Mucosa of rectum (tissue), 2 donors: ENCODE results near the gene BBX.

Experiments used
- H3K27ac ChIP-seq, 2 donors: one replicate each; pipeline ENCODE4 v1.7.0; 2013; ENCODE audit warnings: inconsistent platforms in 2 of 2, low read depth in 2 of 2, low read length in 2 of 2
- H3K27me3 ChIP-seq, 2 donors: one replicate each; pipeline ENCODE4 v1.7.0; 2013; ENCODE audit warnings: low read length in 2 of 2; ENCODE audit not compliant: control insufficient read depth in 2 of 2, insufficient read depth in 2 of 2
- H3K36me3 ChIP-seq, 2 donors: one replicate each; pipeline ENCODE4 v1.7.0; 2013; ENCODE audit warnings: low read length in 2 of 2; ENCODE audit not compliant: control insufficient read depth in 2 of 2, insufficient read depth in 2 of 2
- H3K4me1 ChIP-seq, 2 donors: one replicate each; pipeline ENCODE4 v1.7.0; 2013; ENCODE audit warnings: low read length in 2 of 2, mild to moderate bottlenecking in 1 of 2; ENCODE audit not compliant: control insufficient read depth in 2 of 2, insufficient read depth in 2 of 2
- H3K4me3 ChIP-seq, 2 donors: one replicate each; pipeline ENCODE4 v1.7.0; 2013; ENCODE audit warnings: low read length in 2 of 2
- H3K9ac ChIP-seq, 2 donors: one replicate each; pipeline ENCODE4 v1.7.0; 2013; ENCODE audit warnings: low read length in 2 of 2, low read depth in 1 of 2, mild to moderate bottlenecking in 1 of 2
- H3K9me3 ChIP-seq, 2 donors: one replicate each; pipeline ENCODE4 v1.7.0; 2013; ENCODE audit warnings: low read length in 2 of 2; ENCODE audit not compliant: control insufficient read depth in 2 of 2
- donor health status: healthy.
- donor health status: Normal muscosa, but diverticular disease.

BBX gene

GRCh38 chr3:107718547-107718946 is 195.8 kb downstream of the BBX start:
- H3K27me3 ChIP-seq: no peaks in the 10 kb centered on the region
- peaks cover 0 to 2% of the 10 kb centered on the region in 2 donors for H3K36me3 ChIP-seq
- no peak overlapping the region for H3K4me3 ChIP-seq
- no peaks in the 10 kb centered on the region for H3K4me1 ChIP-seq
- no peak overlapping the region for H3K9ac ChIP-seq
- H3K27ac ChIP-seq: no peak overlapping the region
- no peaks in the 10 kb centered on the region for H3K9me3 ChIP-seq

GRCh38 chr3:107727102-107727501 is 204.3 kb downstream of the BBX start:
- Histone ChIP-seq H3K4me3 (no peak overlapping the region), H3K4me1 (no peaks in the 10 kb centered on the region)

GRCh38 chr3:107729686-107730085 is 206.9 kb downstream of the BBX start:
- Histone ChIP-seq H3K9me3 (no peaks in the 10 kb centered on the region), H3K4me1 (no peaks in the 10 kb centered on the region), H3K27me3 (no peaks in the 10 kb centered on the region)

More at GRCh38 chr3:107727102-107727501, 204.3 kb downstream of the BBX start:
- Histone ChIP-seq H3K36me3 (peaks cover 6 to 14% of the 10 kb centered on the region in 2 donors), H3K9ac (no peak overlapping the region), H3K9me3 (no peaks in the 10 kb centered on the region), H3K27me3 (no peaks in the 10 kb centered on the region), H3K27ac (no peak overlapping the region)

GRCh38 chr3:107734317-107734716 is 211.6 kb downstream of the BBX start:
- Histone ChIP-seq H3K9me3 (no peaks in the 10 kb centered on the region), H3K27me3 (no peaks in the 10 kb centered on the region), H3K4me3 (no peak overlapping the region), H3K27ac (no peak overlapping the region), H3K9ac (no peak overlapping the region), H3K4me1 (no peaks in the 10 kb centered on the region), H3K36me3 (peaks cover 10 to 15% of the 10 kb centered on the region in 2 donors)

More at GRCh38 chr3:107729686-107730085, 206.9 kb downstream of the BBX start:
- no peak overlapping the region for H3K4me3 ChIP-seq
- peaks cover 12 to 22% of the 10 kb centered on the region in 2 donors for H3K36me3 ChIP-seq
- H3K27ac ChIP-seq: no peak overlapping the region
- no peak overlapping the region for H3K9ac ChIP-seq

- Histone ChIP-seq H3K9me3 (no peaks in the 10 kb centered on the region), H3K27me3 (no peaks in the 10 kb centered on the region), H3K36me3 (peaks cover 6% of the 10 kb centered on the region in 2 donors), H3K27ac (no peak overlapping the region), H3K4me1 (no peaks in the 10 kb centered on the region), H3K9ac (no peak overlapping the region), H3K4me3 (no peak overlapping the region)
Measured at GRCh38 chr3:107737914-107738313, 215.2 kb downstream of the BBX start.

- peaks cover 2 to 5% of the 10 kb centered on the region in 2 donors for H3K36me3 ChIP-seq
- H3K4me3 ChIP-seq: no peak overlapping the region
- no peak overlapping the region for H3K27ac ChIP-seq
- H3K9me3 ChIP-seq: no peaks in the 10 kb centered on the region
- H3K9ac ChIP-seq: no peak overlapping the region
- H3K4me1 ChIP-seq: no peaks in the 10 kb centered on the region
- H3K27me3 ChIP-seq: no peaks in the 10 kb centered on the region
Measured at GRCh38 chr3:107738486-107739183, 215.9 kb downstream of the BBX start.

GRCh38 chr3:107739227-107739626 is 216.5 kb downstream of the BBX start:
- Histone ChIP-seq H3K36me3 (peaks cover 2 to 4% of the 10 kb centered on the region in 2 donors), H3K9ac (no peak overlapping the region), H3K4me3 (no peak overlapping the region), H3K27me3 (no peaks in the 10 kb centered on the region), H3K4me1 (no peaks in the 10 kb centered on the region), H3K27ac (no peak overlapping the region), H3K9me3 (no peaks in the 10 kb centered on the region)

GRCh38 chr3:107740992-107741896 is 218.5 kb downstream of the BBX start:
- Histone ChIP-seq H3K9ac (no peak overlapping the region), H3K27ac (no peak overlapping the region), H3K36me3 (no peaks in the 10 kb centered on the region), H3K4me1 (no peaks in the 10 kb centered on the region), H3K9me3 (no peaks in the 10 kb centered on the region), H3K27me3 (no peaks in the 10 kb centered on the region), H3K4me3 (no peak overlapping the region)

- Histone ChIP-seq H3K27ac (no peak overlapping the region), H3K9ac (no peak overlapping the region), H3K36me3 (no peaks in the 10 kb centered on the region), H3K9me3 (no peaks in the 10 kb centered on the region), H3K27me3 (no peaks in the 10 kb centered on the region), H3K4me1 (no peaks in the 10 kb centered on the region), H3K4me3 (no peak overlapping the region)
Measured at GRCh38 chr3:107745354-107745753, 222.6 kb downstream of the BBX start.
